GM12891 (cell line): Measurements from ENCODE around the gene ZNF674. TPM values are rescaled to one million over a fixed set of nuclear protein-coding genes. Genes with fewer than 3 reads are reported as not detected.
A peak's percentile ranks its signal among the peaks of the same experiment; 100 is the strongest.

Experiments
- DNase-seq: peaks from one replicate; pipeline ENCODE4 v3.0.0; 2011; ENCODE audit warnings: low spot score; ENCODE audit not compliant: insufficient read length
- FAIRE-seq: peaks from 2 replicates; lab custom pipeline; 2011; peaks lifted over from hg19 to GRCh38; lab: Jason Lieb, UNC
- PAX5 ChIP-seq: IDR thresholded peaks from 2 replicates; pipeline ENCODE4 v1.6.1; 2011; ENCODE audit warnings: low read length, moderate library complexity, mild to moderate bottlenecking; ENCODE audit not compliant: insufficient read depth, severe bottlenecking
- POLR2A ChIP-seq: IDR thresholded peaks from 2 replicates; pipeline ENCODE4 v1.6.1; 2011; ENCODE audit warnings: low read depth, low read length, control low read depth
- POLR2AphosphoS5 ChIP-seq: IDR thresholded peaks from 2 replicates; pipeline ENCODE4 v1.6.1; 2011; ENCODE audit warnings: low read depth, low read length, control low read depth
- POU2F2 ChIP-seq: IDR thresholded peaks from 2 replicates; pipeline ENCODE4 v1.6.1; 2011; ENCODE audit warnings: low read depth, mild to moderate bottlenecking, control low read depth, low read length, moderate library complexity
- SPI1 ChIP-seq: IDR thresholded peaks from 2 replicates; pipeline ENCODE4 v1.6.1; 2011; ENCODE audit warnings: low read depth, low read length, control low read depth
- TAF1 ChIP-seq: IDR thresholded peaks from 2 replicates; pipeline ENCODE4 v1.6.1; 2011; ENCODE audit warnings: low read depth, low read length, control low read depth
- polyA plus RNA-seq: library from polyadenylated mRNA; unstranded; fragments of >200 nt; gene quantifications from one replicate; pipeline ENCODE4 v1.2.1, GENCODE V29; 2012; ENCODE audit warnings: low read depth, missing spikeins, inconsistent platforms; ENCODE audit not compliant: missing spikeins

The ZNF674 gene
- polyA plus RNA-seq: 1.2 TPM

DNA sequence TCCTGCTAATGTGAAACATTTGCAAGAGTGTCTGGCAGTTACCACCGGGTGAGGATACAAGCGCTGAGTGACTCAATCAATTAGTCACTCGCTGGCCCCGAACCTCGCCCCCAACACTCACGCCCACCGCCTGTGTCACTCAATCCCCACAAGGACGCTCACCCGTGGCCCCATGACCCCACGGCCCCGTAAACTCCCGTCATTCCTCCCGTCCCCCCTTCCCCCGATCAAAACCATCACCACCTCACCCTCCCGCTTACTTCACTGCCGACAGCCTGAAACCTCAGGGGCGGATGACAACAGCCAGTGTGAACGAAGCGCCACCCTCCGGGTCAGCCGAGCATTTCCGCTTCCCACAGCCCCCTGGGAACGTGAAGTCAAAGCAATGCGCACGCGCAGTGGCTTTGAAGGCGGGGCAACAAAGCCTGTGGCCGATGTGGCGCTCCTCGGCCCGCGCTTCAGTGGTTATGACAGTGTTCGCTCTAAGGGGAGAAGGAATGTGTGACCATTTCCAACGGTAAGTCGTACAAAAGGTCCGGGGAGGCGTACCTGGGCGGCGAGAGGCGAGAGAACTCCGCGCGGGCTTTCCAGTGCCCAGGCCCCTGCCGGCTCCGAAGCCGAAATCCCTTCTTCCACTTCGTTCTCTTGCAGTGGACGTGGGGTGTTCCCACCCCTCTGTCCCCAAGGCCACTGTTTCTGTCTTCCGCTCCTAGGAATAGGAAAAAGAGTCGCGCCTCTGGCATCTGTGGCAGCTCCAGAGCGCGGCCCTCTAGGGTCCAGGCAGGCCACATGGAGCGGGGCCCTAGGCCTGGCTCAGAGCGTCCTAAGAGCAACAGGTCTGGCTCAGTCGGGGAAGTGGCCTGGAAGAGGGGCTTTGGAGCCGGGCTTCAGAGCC lies at the start of gene ZNF674:
Gene ZNF674 (minus strand): TSS at position 311 of the 895 bp plus-strand sequence. CDS start 3,334 bp downstream, outside the sequence.
- DNase-seq (peak; percentile 61), FAIRE-seq (peak; percentile 97)
- TF ChIP-seq POLR2AphosphoS5: no peak; the same call in 1 of the 2 replicates
- peak; percentile 82 for TF ChIP-seq TAF1
- 0 out of 2 replicates have a peak, but pooled peaks have one; percentile 38 for TF ChIP-seq SPI1
- no peak for TF ChIP-seq POU2F2
- no peak for TF ChIP-seq PAX5
- peak; percentile 88 for TF ChIP-seq POLR2A

DNA sequence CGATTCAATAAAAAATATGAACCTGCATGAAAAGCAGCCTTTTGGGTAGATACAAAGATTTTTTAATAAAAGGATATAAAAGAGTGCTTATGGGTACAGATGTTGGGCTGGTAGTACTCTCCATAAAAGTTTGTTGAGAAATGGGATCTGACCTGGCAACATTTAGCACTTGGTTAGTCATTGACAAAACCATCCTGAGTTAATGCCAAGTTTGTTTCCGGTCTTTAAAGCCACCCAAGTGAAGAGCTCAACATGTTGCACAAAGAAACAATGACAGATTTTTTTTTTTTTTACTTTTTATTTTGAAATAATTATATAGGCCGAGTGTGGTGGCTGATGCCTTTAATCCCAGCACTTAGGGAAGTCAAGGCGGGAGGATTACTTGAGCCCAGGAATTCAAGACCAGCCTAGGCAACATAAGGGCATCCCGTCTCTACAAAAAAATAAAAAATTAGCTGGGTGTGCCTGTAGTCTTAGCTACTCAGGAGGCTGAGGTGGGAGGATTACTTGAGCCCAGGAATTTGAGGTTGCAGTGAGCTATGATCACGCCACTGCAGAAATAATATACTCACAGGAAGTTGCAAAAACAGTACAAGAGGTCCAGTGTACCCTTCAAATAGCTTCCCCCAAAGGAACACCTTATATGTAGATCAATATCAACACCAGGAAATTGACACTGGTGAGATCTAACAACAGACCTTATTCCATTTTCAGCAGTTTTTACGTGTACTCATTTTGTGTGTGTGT lies 44.9 kb upstream of the ZNF674 start:
- FAIRE-seq (no peak), DNase-seq (no peak)
- no peak for TF ChIP-seq POLR2AphosphoS5

DNA sequence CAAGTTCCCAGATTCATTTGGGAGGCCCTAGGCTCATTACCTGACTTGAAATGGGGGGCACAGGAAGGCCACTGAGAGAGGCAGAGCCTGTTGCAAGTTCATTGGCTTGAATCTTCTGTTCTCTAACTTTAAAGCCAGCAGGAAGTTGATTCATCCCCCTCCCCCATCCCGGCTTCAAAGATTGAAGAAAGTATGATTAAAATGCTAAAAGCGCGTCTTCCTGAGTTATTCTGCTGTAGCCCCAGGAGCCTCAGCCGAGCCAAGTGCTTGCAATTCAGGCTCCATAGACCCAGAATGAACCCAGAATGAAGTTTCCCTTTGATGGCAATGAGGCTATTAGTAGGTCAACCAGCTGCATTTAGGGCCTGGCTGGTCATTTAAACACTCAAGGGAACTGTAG lies 43.0 kb upstream of the ZNF674 start:
- DNase-seq: no peak
- no peak for FAIRE-seq

DNA sequence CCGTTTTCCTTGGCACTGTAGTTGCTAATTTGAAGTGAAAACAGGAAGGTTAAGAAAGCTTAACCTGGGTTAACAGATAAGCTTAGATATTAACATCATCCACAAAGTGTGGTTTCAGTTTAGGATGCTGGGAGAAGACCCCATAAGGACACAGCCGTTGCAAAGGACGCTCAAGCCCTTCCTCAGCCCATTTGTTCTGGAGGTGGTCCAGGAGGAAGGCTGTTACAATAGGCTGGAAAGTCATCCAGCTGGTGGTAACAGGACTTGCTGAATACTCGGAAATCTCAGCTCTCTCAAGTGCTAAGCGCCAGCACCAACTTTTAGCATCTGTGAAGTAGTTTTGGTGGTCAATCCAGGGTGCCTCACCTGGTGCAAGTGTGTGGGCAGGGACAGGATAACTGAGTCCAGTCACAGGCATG lies 42.5 kb upstream of the ZNF674 start:
- DNase-seq: no peak
- TF ChIP-seq SPI1 (no peak), POLR2AphosphoS5 (no peak), POLR2A (no peak), POU2F2 (no peak), PAX5 (no peak), TAF1 (no peak)
- no peak for FAIRE-seq

More for the DNA sequence above, 43.0 kb upstream of the ZNF674 start:
- TF ChIP-seq POU2F2 (no peak), POLR2AphosphoS5 (no peak), POLR2A (no peak)

DNA sequence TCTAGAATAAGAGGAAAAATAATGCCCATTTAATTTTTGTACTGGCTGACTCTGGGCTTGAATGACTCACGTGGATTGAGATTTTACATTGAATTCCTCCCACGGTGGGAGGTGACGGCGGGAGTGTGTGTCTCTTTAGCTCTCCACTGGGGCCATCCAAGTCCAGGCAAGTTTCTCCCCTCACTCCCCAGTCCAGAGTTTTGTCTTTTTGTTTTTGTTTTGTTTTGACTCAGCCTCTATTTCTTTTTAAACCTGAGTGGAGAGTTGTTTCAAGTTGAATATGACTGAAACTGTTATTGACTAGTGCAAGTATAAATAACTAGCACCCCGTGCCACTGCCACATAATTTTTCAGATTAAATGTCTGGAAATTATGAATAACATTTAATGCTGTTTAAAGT lies 41.9 kb upstream of the ZNF674 start:
- FAIRE-seq (peak; percentile 5), DNase-seq (no peak)
- TF ChIP-seq POU2F2 (no peak), PAX5 (no peak), TAF1 (no peak), POLR2A (no peak), SPI1 (no peak), POLR2AphosphoS5 (no peak)

DNA sequence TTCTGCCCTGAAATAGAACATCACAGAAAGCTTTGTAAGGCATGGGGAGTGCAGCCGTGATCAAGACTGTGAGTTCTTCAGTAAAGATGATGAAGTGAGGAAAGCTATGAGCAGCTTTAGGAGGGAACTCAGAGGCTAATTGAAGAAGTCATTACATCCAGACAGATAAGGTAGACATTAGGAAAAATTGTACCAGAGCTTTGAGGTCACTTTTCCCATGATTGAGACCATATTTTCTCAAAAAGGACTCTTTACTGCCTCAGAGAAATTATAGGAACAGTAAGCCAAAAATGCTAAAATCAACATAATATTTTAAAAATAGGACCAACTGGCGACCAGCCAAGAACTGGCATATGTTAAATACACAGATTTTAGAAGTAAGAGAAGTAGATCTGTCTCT lies 39.5 kb upstream of the ZNF674 start:
- no peak for TF ChIP-seq POLR2AphosphoS5
- no peak for TF ChIP-seq TAF1
- TF ChIP-seq POU2F2: no peak
- no peak for TF ChIP-seq POLR2A
- TF ChIP-seq PAX5: no peak
- no peak for TF ChIP-seq SPI1
- FAIRE-seq (no peak), DNase-seq (no peak)

DNA sequence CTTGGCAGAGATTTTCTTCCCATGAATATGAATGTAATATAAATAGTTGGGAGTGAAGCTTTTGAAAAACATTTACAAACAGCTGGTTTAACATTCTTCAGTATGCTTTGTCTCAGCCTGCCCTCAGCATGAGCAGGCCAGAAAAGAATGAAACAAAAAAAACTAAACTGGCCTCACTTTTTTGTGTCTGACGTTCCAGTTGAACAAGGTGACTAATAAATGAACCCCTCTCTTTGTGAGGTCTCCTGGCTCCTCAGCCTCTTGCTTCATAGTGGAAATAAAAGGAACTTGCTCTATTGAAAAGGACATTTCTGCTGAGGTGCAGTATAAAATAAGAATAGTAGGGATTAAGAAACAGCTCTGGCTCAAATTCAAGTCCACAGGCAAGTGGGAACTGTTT lies 37.7 kb upstream of the ZNF674 start:
- FAIRE-seq (no peak), DNase-seq (no peak)
- no peak for TF ChIP-seq POLR2AphosphoS5
- TF ChIP-seq SPI1: no peak
- TF ChIP-seq POLR2A: no peak
- no peak for TF ChIP-seq PAX5

DNA sequence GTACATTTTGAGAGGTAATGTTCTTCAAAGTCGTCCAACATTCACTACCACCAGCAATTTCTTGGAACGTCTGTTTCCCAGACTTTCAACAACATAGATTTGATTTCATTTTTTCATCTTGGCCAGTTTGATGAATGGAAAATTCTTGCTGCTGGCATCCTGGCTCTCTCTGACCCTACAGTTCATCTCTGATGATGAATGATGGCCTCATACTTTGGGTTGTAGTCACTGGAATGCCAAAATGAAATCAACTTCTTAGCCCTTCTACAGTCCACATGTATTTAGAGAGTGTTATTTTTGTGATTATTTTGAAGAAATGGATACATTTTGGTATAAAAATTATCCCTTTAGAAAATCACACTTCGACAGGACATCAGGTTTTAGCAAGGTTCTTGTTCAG lies 37.1 kb upstream of the ZNF674 start:
- no peak for FAIRE-seq
- no peak for DNase-seq
- no peak for TF ChIP-seq SPI1
- TF ChIP-seq PAX5: no peak
- TF ChIP-seq POLR2A: no peak
- TF ChIP-seq TAF1: no peak
- no peak for TF ChIP-seq POLR2AphosphoS5
- no peak for TF ChIP-seq POU2F2

DNA sequence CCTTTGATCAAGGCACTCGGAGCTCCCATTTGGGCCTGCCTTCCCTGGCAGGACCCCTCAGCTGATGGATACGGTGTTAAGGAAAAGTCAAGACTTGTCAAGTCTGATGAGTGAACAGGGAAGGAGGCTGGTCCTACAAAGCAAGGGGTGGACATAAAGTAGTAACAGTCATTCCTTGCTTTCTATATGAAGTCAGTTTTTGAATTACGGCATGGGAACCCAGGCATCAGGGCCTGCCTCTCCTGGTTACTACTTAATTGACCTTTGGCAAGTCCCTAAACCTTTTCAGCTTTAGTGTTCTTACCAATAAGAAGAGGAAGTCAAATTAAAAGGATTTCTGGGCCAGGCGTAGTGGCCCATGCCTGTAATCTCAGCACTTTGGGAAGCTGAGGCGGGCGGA lies 35.4 kb upstream of the ZNF674 start:
- FAIRE-seq: no peak
- TF ChIP-seq PAX5: no peak
- no peak for TF ChIP-seq POLR2A
- TF ChIP-seq SPI1: no peak

DNA sequence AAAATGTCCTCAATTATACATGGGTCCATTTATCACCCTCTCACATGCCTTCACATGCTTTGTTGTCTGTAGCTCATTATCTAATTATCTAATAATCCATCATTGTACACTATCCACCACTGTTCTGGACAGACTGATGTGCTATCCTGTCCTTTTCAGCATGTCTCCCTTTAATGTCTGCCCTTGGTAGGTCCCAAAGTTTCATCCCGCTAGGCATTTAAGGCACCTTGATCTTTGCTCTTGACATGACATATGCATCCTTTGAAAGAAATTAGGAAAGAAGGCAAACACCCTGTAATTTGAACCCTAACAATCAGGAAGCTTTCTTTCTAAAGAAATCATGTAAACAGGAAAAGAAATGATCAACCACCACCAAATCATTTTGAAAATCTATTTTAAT lies 34.0 kb upstream of the ZNF674 start:
- FAIRE-seq (no peak), DNase-seq (no peak)
- TF ChIP-seq POU2F2 (no peak), PAX5 (no peak), SPI1 (no peak), POLR2AphosphoS5 (no peak), POLR2A (no peak), TAF1 (no peak)

More for the DNA sequence above, 35.4 kb upstream of the ZNF674 start:
- no peak for DNase-seq
